HepG2 (cell line): ENCODE data around the gene GDI1. TPM values are rescaled to one million over a fixed set of nuclear protein-coding genes. Genes with fewer than 3 reads are reported as not detected.

Experiments
- ATAC-seq: fragments of 200-7000 bp; cut with Tn5 transposase; 3 replicates; pipeline ENCODE4 v1.9.1; 2020; ENCODE audit warnings: mild to moderate bottlenecking, moderate library complexity
- BruUV-seq: library from RNA; stranded (reverse); fragments of 400-500 nt; replicated peaks from 2 replicates; lab custom pipeline; 2021; lab: Mats Ljungman, UMichigan
- CTCF ChIA-PET: fragments of 300-600 bp; formaldehyde crosslinking; extraction: SDS; loops from one replicate; lab custom pipeline; 2021; ENCODE audit warnings: low total read pairs, inconsistent platforms, low intra/inter-chr PET ratio; lab: Yijun Ruan, JAX
- POLR2A ChIA-PET: fragments of 350-600 bp; sonication (Branson Sonifier 250); formaldehyde crosslinking; loops from one replicate; lab custom pipeline; 2020; ENCODE audit warnings: antibody characterized with exemption, inconsistent platforms; lab: Yijun Ruan, JAX
- DNase-seq: peaks from one replicate; pipeline ENCODE4 v3.0.0-alpha.2; 2015; ENCODE audit warnings: low spot score
- FAIRE-seq: peaks from 3 replicates; lab custom pipeline; 2011; peaks lifted over from hg19 to GRCh38; lab: Jason Lieb, UNC
- H2AFZ ChIP-seq: one replicate; pipeline ENCODE4 v1.6.1; 2011; ENCODE audit warnings: low read length, inconsistent platforms
- H3K27ac ChIP-seq: fragments of 300-600 bp; 3 replicates; pipeline ENCODE4 v1.8.0; 2011; ENCODE audit warnings: mixed run types, mild to moderate bottlenecking, mixed read lengths, low read length, inconsistent platforms; ENCODE audit not compliant: insufficient read depth; ENCODE audit errors: extremely low read length
- H3K27me3 ChIP-seq, 2 experiments: fragments of 200-600 bp in 1 of 2; 2 replicates in 1 of 2; 3 replicates in 1 of 2; pipeline versions ENCODE4 v1.6.0 to v1.8.0; 2011; ENCODE audit warnings: low read length in 2 of 2, mild to moderate bottlenecking in 2 of 2, moderate library complexity in 2 of 2, inconsistent platforms in 1 of 2; ENCODE audit not compliant: insufficient read depth in 2 of 2, control insufficient read depth in 1 of 2
- H3K36me3 ChIP-seq, 2 experiments: fragments of 200-600 bp in 1 of 2; replicated peaks in 1 of 2; 2 replicates in 1 of 2; 3 replicates in 1 of 2; pipeline versions ENCODE4 v1.5.1 to v1.8.0; 2011; ENCODE audit warnings: low read length in 2 of 2, inconsistent platforms in 1 of 2; ENCODE audit not compliant: insufficient read depth in 2 of 2, control insufficient read depth in 1 of 2
- H3K4me1 ChIP-seq: 2 replicates; pipeline ENCODE4 v1.5.1; 2012; ENCODE audit warnings: low read length, inconsistent platforms; ENCODE audit not compliant: insufficient read depth
- H3K4me2 ChIP-seq: 2 replicates; pipeline ENCODE4 v1.6.0; 2011; ENCODE audit warnings: low read depth, low read length, inconsistent platforms
- H3K4me3 ChIP-seq, 3 experiments: fragments of 200-600 bp in 1 of 3; sonication (generic), shearing (Covaris generic) in 1 of 3; replicated peaks in 1 of 3; 2 replicates each; pipeline ENCODE4 v1.5.1; 2011 to 2016; ENCODE audit warnings: low read length in 3 of 3, inconsistent platforms in 2 of 3, low read depth in 2 of 3, mild to moderate bottlenecking in 2 of 3, control low read depth in 1 of 3, mixed read lengths in 1 of 3; ENCODE audit not compliant: insufficient read depth in 1 of 3
- H3K79me2 ChIP-seq: one replicate; pipeline ENCODE4 v1.6.1; 2011; ENCODE audit warnings: low read length, inconsistent platforms; ENCODE audit not compliant: insufficient read depth
- H3K9ac ChIP-seq: 2 replicates; pipeline ENCODE4 v1.6.0; 2011; ENCODE audit warnings: mild to moderate bottlenecking, low read depth, low read length, inconsistent platforms; ENCODE audit not compliant: insufficient read depth
- H3K9me3 ChIP-seq: 2 replicates; pipeline ENCODE4 v1.5.1; 2012; ENCODE audit warnings: mild to moderate bottlenecking, low read length
- H4K20me1 ChIP-seq: 2 replicates; pipeline ENCODE4 v1.6.0; 2011; ENCODE audit warnings: inconsistent platforms, mild to moderate bottlenecking, low read length, moderate library complexity; ENCODE audit not compliant: insufficient read depth
- HOXA5 ChIP-seq: sonication (generic); formaldehyde crosslinking; IDR thresholded peaks from 2 replicates; pipeline ENCODE4 v1.4.0; 2020; ENCODE audit warnings: missing genetic modification reagents
- PCBP1 ChIP-seq: fragments of 200-400 bp; formaldehyde crosslinking; IDR thresholded peaks from 2 replicates; pipeline ENCODE4 v1.6.1; 2017; ENCODE audit warnings: mild to moderate bottlenecking, low read depth, low read length, borderline replicate concordance
- PHF21A ChIP-seq: sonication (generic); formaldehyde crosslinking; IDR thresholded peaks from 2 replicates; pipeline ENCODE4 v1.5.0; 2020; ENCODE audit warnings: mild to moderate bottlenecking, missing genetic modification reagents
- POLR2AphosphoS2 ChIP-seq: IDR thresholded peaks from 2 replicates; pipeline ENCODE4 v1.6.1; 2011; ENCODE audit warnings: low read depth, low read length, improper control_type of control experiment
- PPARG ChIP-seq: conservative IDR thresholded peaks from 2 replicates; pipeline ENCODE4 v1.6.1; 2016; ENCODE audit warnings: missing biosample characterization, missing genetic modification reagents
- SAP130 ChIP-seq: IDR thresholded peaks from 2 replicates; pipeline ENCODE4 v1.6.1; 2016; ENCODE audit warnings: low read depth
- TAF15 ChIP-seq: fragments of 200-400 bp; formaldehyde crosslinking; IDR thresholded peaks from one replicate; pipeline ENCODE4 v1.6.1; 2018; ENCODE audit warnings: mild to moderate bottlenecking, low read depth, low read length; ENCODE audit not compliant: poor library complexity, severe bottlenecking
- ZFP37 ChIP-seq: sonication (generic); formaldehyde crosslinking; IDR thresholded peaks from 2 replicates; pipeline ENCODE4 v1.4.0; 2020; ENCODE audit warnings: missing genetic modification reagents, borderline replicate concordance
- ZFX ChIP-seq: sonication (generic); formaldehyde crosslinking; IDR thresholded peaks from 2 replicates; pipeline ENCODE4 v1.4.0; 2020; ENCODE audit warnings: mild to moderate bottlenecking, low read depth, missing genetic modification reagents, moderate library complexity
- ZNF558 ChIP-seq: sonication (generic); formaldehyde crosslinking; IDR thresholded peaks from 2 replicates; pipeline ENCODE4 v1.9.0; 2022; ENCODE audit warnings: mild to moderate bottlenecking, missing genetic modification reagents, borderline replicate concordance
- WGBS: methylation state at CpG from one replicate; pipeline ENCODE4 v1.1.6; 2017; ENCODE audit warnings: low lambda C conversion rate; 5-methylcytosine and 5-hydroxymethylcytosine counted together
- in situ Hi-C: cut with HindIII; loops from 2 replicates; pipeline ENCODE4 v1.10.0; 2017; ENCODE audit warnings: low pct_unique_long_range_greater_than_20kb; ENCODE audit not compliant: extremely low pct_ligation_motif_present
- intact Hi-C: fragments of 100-400 bp; cut with micrococcal nuclease; formaldehyde crosslinking; loops from one replicate; pipeline ENCODE4 v1.10.0; 2022; ENCODE audit not compliant: unreplicated experiment
- polyA plus RNA-seq, 8 experiments: library from polyadenylated mRNA; depleted of rRNA in 3 of 8; stranded (reverse) in 7 of 8; unstranded in 1 of 8; fragments of >200 nt; fragmentation: Illumina TruSeq in 4 of 8; extraction: Trizol in 4 of 8; gene quantifications; 2 replicates each; pipeline versions ENCODE4 v1.2.1 to v1.2.3, GENCODE V29; 2011 to 2016; ENCODE audit warnings: low read depth in 4 of 8, missing spikeins in 1 of 8, mixed read lengths in 1 of 8; ENCODE audit not compliant: insufficient read depth in 1 of 8
- total RNA-seq, 5 experiments: library from RNA; depleted of rRNA; stranded (reverse); fragments of >200 nt; fragmentation: Illumina TruSeq; extraction: Trizol; gene quantifications; 2 replicates each; pipeline ENCODE4 v1.2.3, GENCODE V29; 2016; ENCODE audit warnings: low read depth in 1 of 5
- TF ChIP-seq, protein P1 (sequence below): IDR thresholded peaks from 2 replicates; pipeline ENCODE4 v1.6.1; 2012; ENCODE audit warnings: inconsistent platforms

GDI1 gene
- total and polyA plus RNA-seq, 2 of the 13 experiments (the other 11 are each of a cell fraction or from before 2014, with no cell fraction given): 17.4 to 105 TPM

DNA sequence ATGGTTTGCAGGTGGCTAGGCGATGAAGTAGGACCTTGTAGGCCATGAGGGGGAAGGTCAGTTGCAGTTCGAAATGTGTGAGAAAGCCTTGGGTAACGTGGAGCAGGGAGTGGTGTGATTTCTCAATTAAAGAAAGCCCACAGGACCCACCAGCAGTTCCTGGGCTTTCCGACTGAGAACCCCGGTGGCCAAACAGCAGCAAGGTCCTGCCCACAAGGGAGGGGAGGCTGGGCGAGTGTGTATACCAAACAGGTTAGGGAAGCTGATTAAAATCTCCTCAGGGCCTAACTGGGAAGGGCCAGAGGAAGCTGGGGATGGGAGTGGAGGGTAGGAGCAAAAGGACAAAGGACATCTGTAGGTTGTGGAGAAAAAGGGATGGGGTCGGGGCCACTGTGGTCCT lies 6.0 kb upstream of the GDI1 start:
- ATAC-seq (no peak), DNase-seq (no peak), FAIRE-seq (no peak)
- POLR2A ChIA-PET: interaction anchor here (1.3 kb wide), 1 partner anchor 20 kb away, joined by 3 read pairs; the partner anchor contains the start of gene TAFAZZIN
- Histone ChIP-seq H3K4me2 (no peak overlapping the region), H4K20me1 (no peaks in the 10 kb centered on the region), H3K9ac (no peak overlapping the region), H3K27ac (no peak overlapping the region), H2AFZ (no peak overlapping the region), H3K27me3 (no peaks in the 10 kb centered on the region), H3K36me3 (no peaks in the 10 kb centered on the region; a peak in 3 of 5 replicates), H3K79me2 (peaks cover 15% of the 10 kb centered on the region), H3K9me3 (no peaks in the 10 kb centered on the region), H3K4me3 (no peak overlapping the region), H3K4me1 (peaks cover 33% of the 10 kb centered on the region)
- CTCF ChIA-PET: no interaction called here
- intact Hi-C loops (no loop called here), in situ Hi-C loops (no loop called here)
- no TSS peak for BruUV-seq
- 93% methylated on average over 7 of the region's 7 CpGs for WGBS
- TF ChIP-seq, protein P1, sequence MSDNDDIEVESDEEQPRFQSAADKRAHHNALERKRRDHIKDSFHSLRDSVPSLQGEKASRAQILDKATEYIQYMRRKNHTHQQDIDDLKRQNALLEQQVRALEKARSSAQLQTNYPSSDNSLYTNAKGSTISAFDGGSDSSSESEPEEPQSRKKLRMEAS: no peak
- TF ChIP-seq SAP130 (CRISPR knock-in tag) (no peak), ZFP37 (CRISPR knock-in tag) (no peak), HOXA5 (CRISPR knock-in tag) (no peak), PCBP1 (no peak), ZNF558 (CRISPR knock-in tag) (no peak), POLR2AphosphoS2 (no peak), PHF21A (CRISPR knock-in tag) (no peak), TAF15 (no peak), PPARG (no peak), ZFX (CRISPR knock-in tag) (no peak)
